GM19043 (cell line): ENCODE data around the gene DNM3.

ENCODE experiments used
- ATAC-seq: cut with Tn5 transposase; IDR thresholded peaks from one replicate; pipeline ENCODE4 v1.9.1; 2021; ENCODE audit warnings: low read depth; ENCODE audit not compliant: unreplicated experiment

DNM3 gene

DNA sequence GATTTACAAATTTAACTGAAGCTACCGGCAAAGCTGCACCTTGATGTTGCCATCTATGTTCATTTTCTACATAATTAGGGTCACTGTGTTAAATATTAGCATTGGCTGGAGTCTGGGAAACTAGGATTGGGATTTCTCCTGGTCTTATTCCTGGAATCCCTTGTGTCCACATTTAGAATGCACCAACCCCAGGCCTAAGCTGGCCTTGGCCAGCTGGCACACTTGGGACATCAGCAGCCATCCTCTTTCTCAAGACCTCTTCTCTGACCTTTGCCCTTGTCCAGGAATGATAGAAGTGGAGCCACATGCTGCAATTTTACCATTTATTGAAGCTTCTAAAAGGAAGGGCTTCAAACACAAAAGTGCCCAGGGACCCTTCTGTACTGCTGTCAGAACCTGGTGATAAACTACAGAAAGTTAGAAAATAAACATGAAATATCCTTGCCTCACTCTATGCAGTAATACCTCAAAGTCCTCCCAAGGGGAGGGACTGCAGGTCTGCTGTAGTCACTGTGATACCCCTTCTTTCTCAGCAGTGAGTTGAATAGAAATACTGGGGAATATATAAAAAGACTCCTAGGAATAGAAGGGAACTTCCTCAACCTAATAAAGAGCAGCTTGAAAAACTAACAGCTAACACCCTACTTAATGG is 616.3 kb downstream of the DNM3 start:
- no peak for ATAC-seq

DNA sequence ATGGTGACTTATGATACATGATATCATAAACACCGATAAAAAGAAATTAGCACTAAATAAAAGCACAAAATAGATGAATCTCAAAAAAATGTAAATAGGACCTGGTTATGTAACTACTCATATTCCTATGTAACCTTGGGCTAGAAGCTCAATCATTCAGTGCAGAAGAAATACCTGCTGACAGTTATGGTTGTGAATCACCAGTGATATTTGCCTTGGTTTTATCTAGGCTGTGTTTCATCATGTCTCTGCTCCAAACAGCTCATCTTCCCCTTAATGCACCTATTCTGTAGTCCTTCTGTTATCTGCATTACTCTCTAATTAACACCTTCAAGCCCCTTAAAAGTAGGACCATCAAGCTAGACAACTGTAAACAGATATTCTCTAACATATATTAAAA is 618.9 kb downstream of the DNM3 start:
- no peak for ATAC-seq

DNA sequence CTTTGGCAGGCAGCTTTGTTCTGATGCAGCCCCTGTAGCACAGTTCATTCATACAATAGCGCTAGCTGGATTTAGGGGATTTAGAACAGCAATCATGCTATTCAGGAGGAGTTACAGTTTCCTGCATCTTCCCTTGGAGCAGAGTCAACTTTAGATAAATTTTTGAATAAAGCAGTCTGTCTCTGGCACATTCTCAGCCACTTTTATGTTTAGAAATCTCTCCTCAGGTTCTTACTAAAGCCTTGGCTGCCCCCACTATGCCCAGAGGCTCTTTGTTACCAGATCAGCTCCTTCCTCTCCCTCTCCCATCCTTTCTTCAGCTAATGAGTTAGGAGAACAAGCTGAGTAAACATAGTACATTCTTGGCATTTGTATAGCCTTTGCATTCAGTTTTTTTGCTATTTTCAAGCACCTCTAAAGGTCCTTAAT is 619.6 kb downstream of the DNM3 start:
- no peak for ATAC-seq
